Stomach smooth muscle (tissue), 2 donors: ENCODE data around the gene MAST3.

Experiments
- H3K27ac ChIP-seq: one replicate; pipeline ENCODE4 v1.7.0; 2013; ENCODE audit warnings: mild to moderate bottlenecking, low read length, inconsistent platforms
- H3K27me3 ChIP-seq, 2 donors: one replicate each; pipeline ENCODE4 v1.7.0; 2013; ENCODE audit warnings: low read length in 2 of 2; ENCODE audit not compliant: insufficient read depth in 2 of 2, control insufficient read depth in 1 of 2
- H3K36me3 ChIP-seq, 2 donors: one replicate each; pipeline ENCODE4 v1.7.0; 2013; ENCODE audit warnings: low read length in 2 of 2; ENCODE audit not compliant: control insufficient read depth in 2 of 2, insufficient read depth in 2 of 2
- H3K4me1 ChIP-seq: one replicate; pipeline ENCODE4 v1.7.0; 2013; ENCODE audit warnings: low read length; ENCODE audit not compliant: control insufficient read depth, insufficient read depth
- H3K4me3 ChIP-seq, 2 donors: one replicate each; pipeline ENCODE4 v1.7.0; 2013; ENCODE audit warnings: low read length in 2 of 2
- H3K9ac ChIP-seq, 2 donors: one replicate each; pipeline ENCODE4 v1.7.0; 2013; ENCODE audit warnings: low read length in 2 of 2, mild to moderate bottlenecking in 1 of 2
- H3K9me3 ChIP-seq, 2 donors: one replicate each; pipeline ENCODE4 v1.7.0; 2013; ENCODE audit warnings: low read length in 2 of 2; ENCODE audit not compliant: control insufficient read depth in 2 of 2
- donor health status: healthy.
- donor health status: Pancreatic carcinoma.

The MAST3 gene

GRCh38 chr19:18122860-18123795, 25.6 kb downstream of the MAST3 start:
- H3K27ac ChIP-seq, result no peak overlapping the region

GRCh38 chr19:18123819-18124218, 26.2 kb downstream of the MAST3 start:
- peaks cover 0 to 5% of the 10 kb centered on the region in 2 donors for H3K36me3 ChIP-seq

More at GRCh38 chr19:18122860-18123795, 25.6 kb downstream of the MAST3 start:
- Histone ChIP-seq H3K36me3 (peaks cover 0 to 5% of the 10 kb centered on the region in 2 donors), H3K9ac (no peak overlapping the region), H3K9me3 (no peaks in the 10 kb centered on the region), H3K27me3 (no peaks in the 10 kb centered on the region), H3K4me1 (peaks cover 12% of the 10 kb centered on the region), H3K4me3 (no peak overlapping the region)

GRCh38 chr19:18126097-18126496, 28.5 kb downstream of the MAST3 start:
- Histone ChIP-seq H3K36me3 (peaks cover 0 to 5% of the 10 kb centered on the region in 2 donors), H3K9me3 (no peaks in the 10 kb centered on the region), H3K4me3 (no peak overlapping the region), H3K27ac (no peak overlapping the region), H3K4me1 (no peaks in the 10 kb centered on the region), H3K9ac (no peak overlapping the region), H3K27me3 (no peaks in the 10 kb centered on the region)

More at GRCh38 chr19:18123819-18124218, 26.2 kb downstream of the MAST3 start:
- no peak overlapping the region for H3K27ac ChIP-seq
- H3K4me1 ChIP-seq, result peaks cover 5% of the 10 kb centered on the region
- no peak overlapping the region for H3K4me3 ChIP-seq
- H3K9ac ChIP-seq, result no peak overlapping the region
- H3K9me3 ChIP-seq, result no peaks in the 10 kb centered on the region
- no peaks in the 10 kb centered on the region for H3K27me3 ChIP-seq

GRCh38 chr19:18128044-18128443, 30.5 kb downstream of the MAST3 start:
- no peaks in the 10 kb centered on the region for H3K27me3 ChIP-seq
- H3K9me3 ChIP-seq, result no peaks in the 10 kb centered on the region
- no peak overlapping the region for H3K4me3 ChIP-seq
- H3K4me1 ChIP-seq, result no peaks in the 10 kb centered on the region
- H3K27ac ChIP-seq, result no peak overlapping the region
- H3K9ac ChIP-seq, result no peak overlapping the region
- H3K36me3 ChIP-seq, result peaks cover 2 to 10% of the 10 kb centered on the region in 2 donors

- H3K9ac ChIP-seq, result no peak overlapping the region
- no peak overlapping the region for H3K27ac ChIP-seq
- no peaks in the 10 kb centered on the region for H3K4me1 ChIP-seq
- no peaks in the 10 kb centered on the region for H3K9me3 ChIP-seq
- no peak overlapping the region for H3K4me3 ChIP-seq
- peaks cover 2 to 10% of the 10 kb centered on the region in 2 donors for H3K36me3 ChIP-seq
- no peaks in the 10 kb centered on the region for H3K27me3 ChIP-seq
Measured at GRCh38 chr19:18128805-18129204, 31.2 kb downstream of the MAST3 start.

GRCh38 chr19:18130523-18131242, 33.1 kb downstream of the MAST3 start:
- Histone ChIP-seq H3K36me3 (peaks cover 2 to 5% of the 10 kb centered on the region in 2 donors), H3K4me3 (no peak overlapping the region)

GRCh38 chr19:18131841-18132596, 34.4 kb downstream of the MAST3 start:
- H3K27me3 ChIP-seq, result no peaks in the 10 kb centered on the region
- H3K4me3 ChIP-seq, result no peak overlapping the region
- no peaks in the 10 kb centered on the region for H3K9me3 ChIP-seq
- H3K36me3 ChIP-seq, result peaks cover 2 to 5% of the 10 kb centered on the region in 2 donors
- H3K9ac ChIP-seq, result no peak overlapping the region
- no peaks in the 10 kb centered on the region for H3K4me1 ChIP-seq
- no peak overlapping the region for H3K27ac ChIP-seq

More at GRCh38 chr19:18130523-18131242, 33.1 kb downstream of the MAST3 start:
- H3K27ac ChIP-seq, result no peak overlapping the region
- H3K27me3 ChIP-seq, result no peaks in the 10 kb centered on the region
- no peaks in the 10 kb centered on the region for H3K4me1 ChIP-seq
- no peaks in the 10 kb centered on the region for H3K9me3 ChIP-seq
- no peak overlapping the region for H3K9ac ChIP-seq

GRCh38 chr19:18135712-18136584, 38.4 kb downstream of the MAST3 start:
- H3K27ac ChIP-seq, result no peak overlapping the region
- no peak overlapping the region for H3K9ac ChIP-seq
- no peaks in the 10 kb centered on the region for H3K27me3 ChIP-seq
- H3K4me3 ChIP-seq, result no peak overlapping the region
- H3K4me1 ChIP-seq, result no peaks in the 10 kb centered on the region
- peaks cover 2 to 8% of the 10 kb centered on the region in 2 donors for H3K36me3 ChIP-seq
- no peaks in the 10 kb centered on the region for H3K9me3 ChIP-seq

- Histone ChIP-seq H3K27me3 (no peaks in the 10 kb centered on the region), H3K4me3 (no peak overlapping the region), H3K36me3 (peaks cover 2 to 10% of the 10 kb centered on the region in 2 donors), H3K4me1 (no peaks in the 10 kb centered on the region), H3K9me3 (no peaks in the 10 kb centered on the region), H3K9ac (no peak overlapping the region), H3K27ac (no peak overlapping the region)
Measured at GRCh38 chr19:18137242-18137641, 39.7 kb downstream of the MAST3 start.
